Measurements from ENCODE around the gene SPRED3. TPM values are rescaled to one million over a fixed set of nuclear protein-coding genes. Genes with fewer than 3 reads are reported as not detected.

Gene SPRED3
- polyA plus RNA-seq, 1 donor from 2014 or later, result 4.9 TPM

DNA sequence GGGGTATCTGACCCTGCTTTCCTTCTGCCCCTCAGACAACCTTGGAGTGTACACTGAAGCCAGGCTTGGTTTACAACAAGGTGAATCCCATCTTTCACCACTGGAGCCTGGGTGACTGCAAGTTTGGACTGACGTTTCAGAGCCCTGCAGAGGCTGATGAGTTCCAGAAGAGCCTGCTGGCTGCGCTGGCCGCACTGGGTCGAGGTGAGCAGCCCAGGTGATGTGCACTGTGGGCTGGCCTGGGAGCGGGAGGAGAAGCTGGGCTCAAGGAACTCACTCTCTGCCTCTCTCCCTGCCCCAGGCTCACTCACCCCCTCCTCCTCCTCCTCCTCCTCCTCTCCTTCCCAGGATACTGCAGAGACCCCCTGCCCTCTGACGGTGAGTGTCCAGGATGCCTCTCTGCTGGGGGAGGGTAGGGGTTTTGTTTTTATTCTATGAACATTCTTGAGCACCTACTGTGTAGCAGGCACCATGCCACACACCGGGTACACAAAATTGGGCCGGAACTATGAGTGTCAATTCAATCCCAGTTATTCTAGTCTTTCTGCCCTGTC is 3.5 kb downstream of the SPRED3 start:
- Histone ChIP-seq H3K4me2 (ENCODE audit: low read length) (no peak overlapping the region), H3K79me2 (replicated peaks; ENCODE audit: insufficient read depth, low read length) (peaks cover 14% of the 10 kb centered on the region), H3K9me2 (ENCODE audit: insufficient read depth, low read length) (no peaks in the 10 kb centered on the region), H4K20me1 (ENCODE audit: insufficient read depth) (no peaks in the 10 kb centered on the region), H3F3A (ENCODE audit: insufficient read depth, low read length, poor library complexity, severe bottlenecking) (no peaks in the 10 kb centered on the region), H3K27ac (ENCODE audit: low read length) (no peak overlapping the region), H3K27me3 (ENCODE audit: insufficient read depth, low read depth, low read length) (no peaks in the 10 kb centered on the region), H2AFZ (ENCODE audit: low read depth, low read length) (no peak overlapping the region), H3K9me3 (ENCODE audit: low read length) (no peaks in the 10 kb centered on the region), H3K9ac (ENCODE audit: low read length) (no peak overlapping the region), H3K36me3 (ENCODE audit: insufficient read depth, low read length) (peaks cover 6% of the 10 kb centered on the region), H3K4me3 (ENCODE audit: low read length) (no peak overlapping the region)
- TF ChIP-seq EP300 (conservative IDR thresholded peaks at IDR 0.05; ENCODE audit: poor library complexity, severe bottlenecking) (no peak), MXI1 (conservative IDR thresholded peaks at IDR 0.05; ENCODE audit: poor library complexity, severe bottlenecking) (no peak), TAF1 (IDR thresholded peaks at IDR 0.05; ENCODE audit: low read depth) (no peak), SMC3 (conservative IDR thresholded peaks at IDR 0.05; ENCODE audit: poor library complexity) (no peak), REST (IDR thresholded peaks at IDR 0.05; ENCODE audit: borderline replicate concordance) (no peak), RAD21 (conservative IDR thresholded peaks at IDR 0.05) (no peak), POLR2AphosphoS5 (IDR thresholded peaks at IDR 0.05) (no peak), EZH2 (IDR thresholded peaks at IDR 0.05; ENCODE audit: borderline replicate concordance, insufficient read depth, low read length, poor library complexity, severe bottlenecking) (no peak)
- TF ChIP-seq, protein P1, sequence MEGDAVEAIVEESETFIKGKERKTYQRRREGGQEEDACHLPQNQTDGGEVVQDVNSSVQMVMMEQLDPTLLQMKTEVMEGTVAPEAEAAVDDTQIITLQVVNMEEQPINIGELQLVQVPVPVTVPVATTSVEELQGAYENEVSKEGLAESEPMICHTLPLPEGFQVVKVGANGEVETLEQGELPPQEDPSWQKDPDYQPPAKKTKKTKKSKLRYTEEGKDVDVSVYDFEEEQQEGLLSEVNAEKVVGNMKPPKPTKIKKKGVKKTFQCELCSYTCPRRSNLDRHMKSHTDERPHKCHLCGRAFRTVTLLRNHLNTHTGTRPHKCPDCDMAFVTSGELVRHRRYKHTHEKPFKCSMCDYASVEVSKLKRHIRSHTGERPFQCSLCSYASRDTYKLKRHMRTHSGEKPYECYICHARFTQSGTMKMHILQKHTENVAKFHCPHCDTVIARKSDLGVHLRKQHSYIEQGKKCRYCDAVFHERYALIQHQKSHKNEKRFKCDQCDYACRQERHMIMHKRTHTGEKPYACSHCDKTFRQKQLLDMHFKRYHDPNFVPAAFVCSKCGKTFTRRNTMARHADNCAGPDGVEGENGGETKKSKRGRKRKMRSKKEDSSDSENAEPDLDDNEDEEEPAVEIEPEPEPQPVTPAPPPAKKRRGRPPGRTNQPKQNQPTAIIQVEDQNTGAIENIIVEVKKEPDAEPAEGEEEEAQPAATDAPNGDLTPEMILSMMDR (IDR thresholded peaks at IDR 0.05; ENCODE audit: poor library complexity, severe bottlenecking), result no peak

DNA sequence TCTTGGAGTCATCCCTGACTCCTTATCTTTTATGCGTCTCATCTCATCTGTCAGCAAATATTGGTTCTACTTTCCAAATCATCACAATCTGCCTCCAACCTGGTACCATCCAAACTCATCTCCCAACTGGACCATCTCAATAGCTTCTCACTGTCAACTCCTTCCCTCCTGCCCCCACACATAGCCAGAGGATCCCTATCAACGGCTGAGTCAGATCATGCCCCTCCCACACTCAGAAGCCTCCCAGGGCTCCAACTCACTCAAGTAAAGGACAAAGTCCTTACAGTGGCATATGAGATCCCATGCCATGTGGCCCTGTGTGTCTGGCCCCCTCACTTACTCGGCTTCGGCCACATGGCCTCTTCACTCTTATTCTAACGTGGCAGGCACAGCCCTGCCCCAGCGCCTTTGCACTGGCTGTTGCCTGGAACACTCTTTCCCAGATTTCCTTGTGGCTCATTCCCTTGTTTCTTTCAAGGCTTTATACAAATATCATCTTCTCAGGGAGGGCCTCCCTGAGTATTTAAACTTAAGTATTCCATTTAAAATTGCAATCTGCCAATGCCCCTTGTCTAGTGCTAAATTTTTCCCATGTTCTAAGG is 4.3 kb downstream of the SPRED3 start:
- Histone ChIP-seq H3K27me3 (ENCODE audit: insufficient read depth, low read depth, low read length) (no peaks in the 10 kb centered on the region), H3K4me3 (ENCODE audit: low read length) (no peak overlapping the region), H3K9me3 (ENCODE audit: low read length) (no peaks in the 10 kb centered on the region), H4K20me1 (ENCODE audit: insufficient read depth) (no peaks in the 10 kb centered on the region), H3F3A (ENCODE audit: insufficient read depth, low read length, poor library complexity, severe bottlenecking) (no peaks in the 10 kb centered on the region), H2AFZ (ENCODE audit: low read depth, low read length) (no peak overlapping the region), H3K36me3 (ENCODE audit: insufficient read depth, low read length) (peaks cover 6% of the 10 kb centered on the region), H3K27ac (ENCODE audit: low read length) (no peak overlapping the region), H3K9ac (ENCODE audit: low read length) (no peak overlapping the region), H3K9me2 (ENCODE audit: insufficient read depth, low read length) (no peaks in the 10 kb centered on the region), H3K4me2 (ENCODE audit: low read length) (no peak overlapping the region), H3K79me2 (replicated peaks; ENCODE audit: insufficient read depth, low read length) (peaks cover 14% of the 10 kb centered on the region)
- TF ChIP-seq, protein P1 (IDR thresholded peaks at IDR 0.05; ENCODE audit: poor library complexity, severe bottlenecking), result no peak
- TF ChIP-seq RAD21 (conservative IDR thresholded peaks at IDR 0.05) (no peak), REST (IDR thresholded peaks at IDR 0.05; ENCODE audit: borderline replicate concordance) (no peak), EP300 (conservative IDR thresholded peaks at IDR 0.05; ENCODE audit: poor library complexity, severe bottlenecking) (no peak), TAF1 (IDR thresholded peaks at IDR 0.05; ENCODE audit: low read depth) (no peak), SMC3 (conservative IDR thresholded peaks at IDR 0.05; ENCODE audit: poor library complexity) (no peak), MXI1 (conservative IDR thresholded peaks at IDR 0.05; ENCODE audit: poor library complexity, severe bottlenecking) (no peak), EZH2 (IDR thresholded peaks at IDR 0.05; ENCODE audit: borderline replicate concordance, insufficient read depth, low read length, poor library complexity, severe bottlenecking) (no peak), POLR2AphosphoS5 (IDR thresholded peaks at IDR 0.05) (no peak)

All from neural cell (in vitro differentiated cells).